PC-9 (cell line): ENCODE results near the gene ARNT2. TPM values are rescaled to one million over a fixed set of nuclear protein-coding genes. Genes with fewer than 3 reads are reported as not detected.

Source experiments
- BruUV-seq: library from RNA; stranded (reverse); fragments of 400-500 nt; replicated peaks from 2 replicates; lab custom pipeline; 2021; lab: Mats Ljungman, UMichigan
- CTCF ChIA-PET: fragments of 300-600 bp; sonication (Branson Sonifier 250); formaldehyde crosslinking; loops from one replicate; lab custom pipeline; 2022; ENCODE audit warnings: antibody characterized with exemption; lab: Charles Lee
- POLR2A ChIA-PET: fragments of 300-600 bp; sonication (Branson Sonifier 250); formaldehyde crosslinking; loops from one replicate; lab custom pipeline; 2022; ENCODE audit warnings: antibody characterized with exemption; ENCODE audit not compliant: unreplicated experiment; lab: Charles Lee
- DNase-seq, 2 experiments: peaks; one replicate each; pipeline versions ENCODE4 v3.0.0 to v3.0.0-alpha.2; 2015 to 2022; ENCODE audit warnings: mixed read lengths in 1 of 2
- H2AFZ ChIP-seq: fragments of 200-600 bp; sonication (generic); 2 replicates; pipeline ENCODE4 v1.8.1; 2017; ENCODE audit warnings: antibody characterized with exemption
- H3F3A ChIP-seq: fragments of 200-600 bp; sonication (generic); 2 replicates; pipeline ENCODE4 v1.8.1; 2017; ENCODE audit warnings: antibody characterized with exemption, mild to moderate bottlenecking, low read depth; ENCODE audit not compliant: insufficient read depth
- H3K27ac ChIP-seq: fragments of 200-600 bp; sonication (generic); 2 replicates; pipeline ENCODE4 v1.6.1; 2016; ENCODE audit warnings: mixed run types
- H3K27me3 ChIP-seq: fragments of 200-600 bp; sonication (generic); 2 replicates; pipeline ENCODE4 v1.6.1; 2016; ENCODE audit warnings: low read depth, mixed run types; ENCODE audit not compliant: insufficient read depth
- H3K36me3 ChIP-seq: fragments of 200-600 bp; sonication (generic); 2 replicates; pipeline ENCODE4 v1.6.1; 2016; ENCODE audit warnings: low read depth, mixed run types
- H3K4me1 ChIP-seq: fragments of 200-600 bp; sonication (generic); replicated peaks from 2 replicates; pipeline ENCODE4 v1.6.1; 2016; ENCODE audit warnings: mixed run types; ENCODE audit not compliant: insufficient read depth
- H3K4me2 ChIP-seq: fragments of 200-600 bp; sonication (generic); 2 replicates; pipeline ENCODE4 v1.6.1; 2017; ENCODE audit warnings: mixed run types
- H3K4me3 ChIP-seq: fragments of 200-600 bp; sonication (generic); 2 replicates; pipeline ENCODE4 v1.6.1; 2016; ENCODE audit warnings: mixed run types
- H3K79me2 ChIP-seq: fragments of 200-600 bp; sonication (generic); 2 replicates; pipeline ENCODE4 v1.6.1; 2017; ENCODE audit warnings: low read depth, mixed run types
- H3K9me2 ChIP-seq: fragments of 200-600 bp; sonication (generic); 2 replicates; pipeline ENCODE4 v1.8.1; 2017; ENCODE audit warnings: mild to moderate bottlenecking; ENCODE audit not compliant: insufficient read depth
- H3K9me3 ChIP-seq: fragments of 200-600 bp; sonication (generic); 2 replicates; pipeline ENCODE4 v1.8.1; 2016; ENCODE audit warnings: low read depth; ENCODE audit not compliant: insufficient read depth
- H4K20me1 ChIP-seq: fragments of 200-600 bp; sonication (generic); 2 replicates; pipeline ENCODE4 v1.8.1; 2017; ENCODE audit not compliant: insufficient read depth
- CTCF ChIP-seq: fragments of 200-600 bp; sonication (generic); conservative IDR thresholded peaks from 2 replicates; pipeline ENCODE4 v1.6.1; 2017; ENCODE audit warnings: mixed run types, antibody characterized with exemption, mild to moderate bottlenecking, moderate library complexity
- EZH2 ChIP-seq: fragments of 200-600 bp; sonication (generic); IDR thresholded peaks from 2 replicates; pipeline ENCODE4 v1.8.0; 2017; ENCODE audit warnings: antibody characterized with exemption, low read depth
- intact Hi-C: fragments of 100-400 bp; cut with micrococcal nuclease; formaldehyde crosslinking; loops from one replicate; pipeline ENCODE4 v1.10.0; 2022; ENCODE audit not compliant: unreplicated experiment
- total RNA-seq: library from RNA; stranded (reverse); gene quantifications from 2 replicates; pipeline ENCODE4 v1.2.3, GENCODE V29; 2021

The ARNT2 gene
- total RNA-seq, 1 experiment from 2014 or later = 4.3 TPM

GRCh38 chr15:80468796-80469195, 64.6 kb downstream of the ARNT2 start:
- CTCF ChIA-PET = no interaction called here
- Histone ChIP-seq H3K4me1 (peaks cover 13% of the 10 kb centered on the region), H3F3A (0 out of 2 replicates have a peak, but pooled peaks cover 3% of the 10 kb centered on the region), H3K4me2 (no peak overlapping the region), H3K36me3 (no peaks in the 10 kb centered on the region), H3K27ac (no peak overlapping the region), H3K4me3 (no peak overlapping the region), H3K79me2 (no peaks in the 10 kb centered on the region), H2AFZ (no peak overlapping the region), H3K9me2 (no peaks in the 10 kb centered on the region), H3K27me3 (no peaks in the 10 kb centered on the region), H3K9me3 (no peaks in the 10 kb centered on the region), H4K20me1 (no peaks in the 10 kb centered on the region)
- BruUV-seq = no TSS peak
- TF ChIP-seq CTCF (no peak), EZH2 (no peak)
- POLR2A ChIA-PET = no interaction called here
- no peak for DNase-seq
- intact Hi-C loops = no loop called here

GRCh38 chr15:80471881-80472280, 67.7 kb downstream of the ARNT2 start:
- Histone ChIP-seq H3K4me3 (no peak overlapping the region), H2AFZ (no peak overlapping the region), H3K27ac (no peak overlapping the region), H3K9me3 (0 out of 2 replicates have a peak, but pooled peaks cover 7% of the 10 kb centered on the region), H3K79me2 (no peaks in the 10 kb centered on the region), H4K20me1 (no peaks in the 10 kb centered on the region), H3K9me2 (no peaks in the 10 kb centered on the region), H3F3A (no peaks in the 10 kb centered on the region), H3K4me1 (no peaks in the 10 kb centered on the region), H3K4me2 (no peak overlapping the region), H3K36me3 (no peaks in the 10 kb centered on the region), H3K27me3 (no peaks in the 10 kb centered on the region)
- no peak for DNase-seq
- TF ChIP-seq EZH2 (no peak), CTCF (no peak)
- intact Hi-C loops = no loop called here
- ChIA-PET POLR2A (no interaction called here), CTCF (no interaction called here)
- no TSS peak for BruUV-seq

GRCh38 chr15:80473286-80474223, 69.4 kb downstream of the ARNT2 start:
- POLR2A ChIA-PET = interaction anchor here (0.6 kb wide), 1 partner anchor 146 kb away, joined by 4 read pairs; no protein-coding TSS in a partner anchor
- no peak overlapping the region for H2AFZ ChIP-seq
- no TSS peak for BruUV-seq

More at GRCh38 chr15:80473286-80474223, 69.4 kb downstream of the ARNT2 start:
- Histone ChIP-seq H3K36me3 (no peaks in the 10 kb centered on the region), H3K9me2 (no peaks in the 10 kb centered on the region), H3K4me1 (no peaks in the 10 kb centered on the region), H4K20me1 (no peaks in the 10 kb centered on the region), H3K4me3 (no peak overlapping the region), H3K9me3 (0 out of 2 replicates have a peak, but pooled peaks cover 7% of the 10 kb centered on the region), H3K27ac (no peak overlapping the region), H3K4me2 (no peak overlapping the region), H3K27me3 (no peaks in the 10 kb centered on the region), H3F3A (no peaks in the 10 kb centered on the region), H3K79me2 (no peaks in the 10 kb centered on the region)
- TF ChIP-seq CTCF (no peak), EZH2 (no peak)
- DNase-seq = no peak
- intact Hi-C loops = no loop called here
- CTCF ChIA-PET = no interaction called here
